ENCODE data around the gene GNA14. TPM values are rescaled to one million over a fixed set of nuclear protein-coding genes. Genes with fewer than 3 reads are reported as not detected.
"Not testable (repeated sequence)": the region's sequence is repeated elsewhere in the genome, so short reads cannot be mapped to it uniquely, and the experiment has no call there.

GNA14 gene
- total and polyA plus RNA-seq, 5 donors, result 2.5 to 5.2 (median 4.3) TPM

DNA sequence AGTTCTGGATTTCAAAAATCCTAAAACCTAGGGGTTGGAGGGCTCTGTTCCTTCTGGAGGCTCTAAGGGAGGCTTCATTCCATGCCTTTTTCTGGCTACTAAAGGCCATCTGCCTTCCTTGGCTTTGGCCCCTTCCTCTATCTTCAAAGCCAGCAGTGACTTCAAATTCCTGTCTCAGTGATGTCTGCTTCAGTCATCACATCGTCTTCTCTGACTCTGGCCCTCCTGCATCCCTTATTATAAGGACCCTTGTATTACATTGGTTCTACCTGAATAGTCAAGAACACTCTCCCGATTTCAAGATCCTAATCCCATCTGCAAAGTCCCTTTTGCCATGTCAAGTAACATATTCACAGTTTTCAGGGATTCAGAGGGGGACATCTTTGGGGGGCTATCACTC, 60.3 kb downstream of the GNA14 start:
- intact Hi-C loops (cut with DNase I), result no loop called here
- Histone ChIP-seq H3K4me1 (ENCODE audit: control insufficient read depth, insufficient read depth, low read length) (no peaks in the 10 kb centered on the region), H3K9me3 (ENCODE audit: control insufficient read depth, low read length) (no peaks in the 10 kb centered on the region), H3K27ac (ENCODE audit: low read length) (no peak overlapping the region), H3K27me3 (ENCODE audit: control insufficient read depth, insufficient read depth) (no peaks in the 10 kb centered on the region), H3K4me3 (ENCODE audit: low read length) (no peak overlapping the region)
- 42% methylated on average over 2 of the region's 2 CpGs for WGBS
- ATAC-seq (no peak), DNase-seq (no peak)

DNA sequence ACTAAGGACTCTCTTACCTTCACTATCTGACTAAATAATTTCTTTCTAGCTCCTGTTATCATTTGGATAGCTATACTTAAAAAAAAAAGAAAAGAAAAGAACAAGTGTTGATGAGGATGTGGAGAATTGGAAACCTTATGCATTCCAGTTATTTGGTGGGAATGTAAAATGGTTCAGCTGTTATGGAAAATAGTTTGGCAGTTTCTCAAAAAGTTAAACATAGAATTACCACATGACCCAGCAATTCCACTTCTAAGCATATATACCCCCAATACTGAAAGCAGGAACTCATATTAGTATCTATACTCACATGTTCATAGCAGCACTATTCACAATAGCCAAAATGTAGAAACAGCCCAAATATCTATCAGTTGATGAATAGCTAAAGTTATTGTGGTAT, 61.1 kb downstream of the GNA14 start:
- no peak for ATAC-seq
- DNase-seq, result no peak
- intact Hi-C loops (cut with DNase I), result no loop called here
- Histone ChIP-seq H3K4me1 (ENCODE audit: control insufficient read depth, insufficient read depth, low read length) (no peaks in the 10 kb centered on the region), H3K27ac (ENCODE audit: low read length) (no peak overlapping the region), H3K27me3 (ENCODE audit: control insufficient read depth, insufficient read depth) (no peaks in the 10 kb centered on the region), H3K9me3 (ENCODE audit: control insufficient read depth, low read length) (no peaks in the 10 kb centered on the region), H3K4me3 (ENCODE audit: low read length) (no peak overlapping the region)

DNA sequence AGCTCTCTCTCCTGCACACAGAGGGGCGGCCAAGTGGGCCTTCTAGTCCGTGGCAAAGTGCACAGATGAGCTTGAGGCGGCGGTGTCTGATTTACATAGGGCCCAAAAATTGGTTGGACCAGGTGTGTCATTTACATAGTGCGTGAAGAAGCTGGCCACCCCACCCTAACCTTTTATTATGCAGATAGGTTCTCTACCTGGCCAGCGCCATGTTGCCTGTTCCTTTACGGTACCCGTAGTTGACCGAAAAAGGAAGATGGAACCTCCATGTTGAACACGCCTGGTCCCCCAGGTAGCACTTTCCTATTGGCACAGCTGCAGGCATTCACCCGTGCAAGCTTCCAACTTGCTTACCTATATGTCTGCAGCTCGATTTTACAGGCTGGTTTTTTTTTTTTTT, 61.5 kb downstream of the GNA14 start:
- 93% methylated on average over 12 of the region's 12 CpGs for WGBS
- H3K4me3 ChIP-seq (ENCODE audit: low read length), result no peak overlapping the region
- no peak for ATAC-seq
- H3K4me1 ChIP-seq (ENCODE audit: control insufficient read depth, insufficient read depth, low read length), result no peaks in the 10 kb centered on the region
- no peaks in the 10 kb centered on the region for H3K27me3 ChIP-seq (ENCODE audit: control insufficient read depth, insufficient read depth)
- H3K9me3 ChIP-seq (ENCODE audit: control insufficient read depth, low read length), result no peaks in the 10 kb centered on the region
- H3K27ac ChIP-seq (ENCODE audit: low read length), result no peak overlapping the region
- DNase-seq, result no peak
- intact Hi-C loops (cut with DNase I), result no loop called here

DNA sequence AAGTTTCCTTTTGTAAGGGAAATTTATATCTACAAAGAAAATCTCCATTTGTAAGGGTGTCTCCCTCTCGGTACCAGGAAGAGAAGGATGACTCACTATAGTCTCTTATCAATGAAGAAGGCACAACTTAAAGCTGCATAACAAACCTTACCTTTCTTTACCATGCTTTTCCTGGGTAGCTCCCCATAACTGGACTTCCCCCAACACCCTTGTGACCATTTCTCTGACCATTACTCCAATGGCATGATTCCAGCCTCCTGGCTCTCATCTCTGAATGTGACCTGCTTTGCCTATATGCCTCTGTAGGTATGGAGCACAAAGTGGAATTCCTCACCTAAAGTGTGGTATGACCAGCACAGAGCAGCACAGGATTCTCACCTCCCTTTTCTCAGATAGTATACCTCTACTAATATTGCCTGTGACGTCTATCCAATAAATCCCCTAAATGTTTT, 62.8 kb downstream of the GNA14 start:
- intact Hi-C loops (cut with DNase I), result no loop called here
- H3K27ac ChIP-seq (ENCODE audit: low read length), result no peak overlapping the region
- ATAC-seq, result no peak

DNA sequence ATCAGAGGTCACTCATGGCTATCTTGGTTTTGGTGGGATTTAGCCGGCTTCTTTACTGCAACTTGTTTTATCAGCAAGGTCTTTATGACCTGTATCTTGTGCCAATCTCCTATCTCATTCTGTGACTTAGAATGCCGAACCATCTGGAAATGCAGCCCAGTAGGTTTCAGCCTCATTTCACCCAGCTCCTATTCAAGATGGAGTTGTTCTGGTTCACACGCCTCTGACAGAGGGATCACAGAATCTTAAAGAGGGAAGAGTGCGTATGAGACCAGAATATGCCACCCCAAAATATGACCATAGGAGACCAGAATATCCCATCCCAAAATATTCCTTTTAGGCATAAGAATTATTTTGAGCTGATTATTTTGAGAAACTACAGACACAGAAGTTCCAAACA, 63.2 kb downstream of the GNA14 start:
- H3K9me3 ChIP-seq (ENCODE audit: control insufficient read depth, low read length); H3K4me3 ChIP-seq (ENCODE audit: low read length); DNase-seq; H3K27me3 ChIP-seq (ENCODE audit: control insufficient read depth, insufficient read depth); H3K4me1 ChIP-seq (ENCODE audit: control insufficient read depth, insufficient read depth, low read length); intact Hi-C loops (cut with DNase I); ATAC-seq; H3K27ac ChIP-seq (ENCODE audit: low read length): not testable (repeated sequence)
- 83% methylated on average over 4 of the region's 4 CpGs for WGBS

More for the DNA sequence above, 62.8 kb downstream of the GNA14 start:
- Histone ChIP-seq H3K4me3 (ENCODE audit: low read length) (no peak overlapping the region), H3K4me1 (ENCODE audit: control insufficient read depth, insufficient read depth, low read length) (no peaks in the 10 kb centered on the region), H3K27me3 (ENCODE audit: control insufficient read depth, insufficient read depth) (no peaks in the 10 kb centered on the region), H3K9me3 (ENCODE audit: control insufficient read depth, low read length) (no peaks in the 10 kb centered on the region)
- WGBS, result 69% methylated on average over 2 of the region's 2 CpGs
- no peak for DNase-seq

DNA sequence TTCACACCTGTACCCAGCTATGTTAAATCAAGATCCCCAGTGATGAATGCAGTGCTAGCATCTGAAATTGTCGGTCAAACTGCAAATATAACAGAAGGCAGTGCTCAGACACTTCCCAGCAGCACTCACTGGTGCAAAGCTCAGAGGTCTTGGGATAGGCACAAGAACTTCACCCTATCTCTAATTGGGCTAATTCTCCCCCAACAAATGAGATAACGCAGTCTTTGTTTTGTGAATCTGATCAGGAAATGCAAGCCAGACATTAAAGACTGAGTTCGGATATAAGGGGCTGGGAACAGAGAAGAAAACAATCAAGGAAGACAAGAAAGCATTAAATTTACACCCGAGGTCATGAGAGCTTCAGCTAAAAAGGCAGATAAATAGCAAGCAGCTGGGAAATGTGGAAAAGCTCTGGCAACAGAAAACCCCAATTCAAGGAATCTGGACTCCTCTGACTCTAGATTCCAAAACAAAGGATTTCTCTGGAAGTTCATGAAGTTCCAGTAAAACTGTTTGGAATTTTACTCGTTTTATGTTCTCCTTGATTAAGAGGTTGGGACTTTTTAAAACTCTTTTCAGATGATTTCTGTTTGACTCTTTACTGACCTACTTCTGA, 65.1 kb downstream of the GNA14 start:
- Histone ChIP-seq H3K4me3 (ENCODE audit: low read length) (no peak overlapping the region), H3K4me1 (ENCODE audit: control insufficient read depth, insufficient read depth, low read length) (no peaks in the 10 kb centered on the region), H3K9me3 (ENCODE audit: control insufficient read depth, low read length) (no peaks in the 10 kb centered on the region), H3K27ac (ENCODE audit: low read length) (no peak overlapping the region), H3K27me3 (ENCODE audit: control insufficient read depth, insufficient read depth) (no peaks in the 10 kb centered on the region)
- WGBS, result 23% methylated on average over 5 of the region's 5 CpGs
- intact Hi-C loops (cut with DNase I), result no loop called here
- ATAC-seq (peak; percentile 40 to 63), DNase-seq (no peak)

DNA sequence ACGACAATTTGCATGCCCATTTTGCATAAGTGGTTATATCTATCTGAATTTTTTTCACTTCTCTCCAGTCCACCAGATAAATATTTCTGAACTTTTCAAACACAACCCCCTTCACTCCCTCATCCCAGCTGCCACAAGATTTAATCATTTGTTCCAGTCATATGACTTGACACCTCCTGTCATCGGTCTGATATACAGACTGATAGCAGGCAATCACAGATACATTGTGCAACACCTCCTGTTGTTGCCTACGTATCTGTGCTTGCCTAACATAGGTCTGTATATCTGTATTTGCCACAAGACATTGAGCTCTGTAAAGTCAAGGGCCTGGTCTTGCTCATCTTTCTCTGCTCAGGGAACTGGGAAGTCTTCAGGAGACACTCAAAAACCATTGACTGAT, 65.6 kb downstream of the GNA14 start:
- WGBS, result 62% methylated on average over 3 of the region's 3 CpGs
- Histone ChIP-seq H3K27me3 (ENCODE audit: control insufficient read depth, insufficient read depth) (no peaks in the 10 kb centered on the region), H3K4me3 (ENCODE audit: low read length) (no peak overlapping the region), H3K27ac (ENCODE audit: low read length) (no peak overlapping the region), H3K4me1 (ENCODE audit: control insufficient read depth, insufficient read depth, low read length) (no peaks in the 10 kb centered on the region), H3K9me3 (ENCODE audit: control insufficient read depth, low read length) (no peaks in the 10 kb centered on the region)
- ATAC-seq (no peak), DNase-seq (no peak)
- intact Hi-C loops (cut with DNase I), result no loop called here

DNA sequence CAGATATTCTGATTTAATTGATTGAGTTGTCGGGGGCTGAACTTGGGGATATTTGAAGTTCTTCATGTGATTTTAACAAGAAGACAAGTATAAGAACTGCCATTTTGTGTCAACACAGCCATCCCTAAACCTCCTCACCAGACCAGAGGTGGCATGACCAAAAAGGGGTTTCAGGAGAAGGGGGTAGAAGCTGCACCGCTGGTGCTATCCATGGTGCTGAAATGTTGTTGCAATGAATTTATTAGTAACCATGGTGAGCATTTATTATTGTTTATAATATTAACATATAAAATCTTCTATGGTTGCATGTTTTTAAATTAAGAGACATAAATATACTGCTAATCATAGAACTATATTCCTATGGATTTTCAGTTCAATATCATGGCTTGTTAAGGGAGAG, 72.3 kb downstream of the GNA14 start:
- Histone ChIP-seq H3K27me3 (ENCODE audit: control insufficient read depth, insufficient read depth) (no peaks in the 10 kb centered on the region), H3K4me1 (ENCODE audit: control insufficient read depth, insufficient read depth, low read length) (no peaks in the 10 kb centered on the region), H3K4me3 (ENCODE audit: low read length) (no peak overlapping the region), H3K27ac (ENCODE audit: low read length) (no peak overlapping the region), H3K9me3 (ENCODE audit: control insufficient read depth, low read length) (no peaks in the 10 kb centered on the region)
- DNase-seq (no peak), ATAC-seq (no peak)
- intact Hi-C loops (cut with DNase I), result no loop called here
- 59% methylated on average over 2 of the region's 2 CpGs for WGBS

DNA sequence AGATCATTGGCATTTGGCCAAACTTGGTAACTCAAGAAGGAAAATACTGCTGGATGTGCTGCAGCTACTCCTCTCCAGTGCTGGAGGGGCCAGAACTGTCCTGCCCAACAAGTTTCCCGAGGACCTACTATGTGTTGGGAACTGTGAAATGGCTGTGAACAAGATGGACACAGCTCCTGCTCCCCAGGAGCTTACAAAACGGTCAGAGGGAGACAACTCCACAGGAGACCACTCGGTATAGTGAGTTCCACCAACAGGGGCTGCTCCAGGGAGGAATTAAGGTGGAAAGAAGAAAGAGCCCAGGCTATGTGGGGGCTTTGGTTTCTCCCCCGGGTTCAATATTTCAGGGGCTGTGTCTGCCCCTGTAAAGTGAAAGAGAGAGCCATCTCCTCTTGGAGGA, 78.8 kb downstream of the GNA14 start:
- Histone ChIP-seq H3K4me1 (ENCODE audit: control insufficient read depth, insufficient read depth, low read length) (no peaks in the 10 kb centered on the region), H3K27ac (ENCODE audit: low read length) (no peak overlapping the region), H3K4me3 (ENCODE audit: low read length) (no peak overlapping the region), H3K9me3 (ENCODE audit: control insufficient read depth, low read length) (no peaks in the 10 kb centered on the region), H3K27me3 (ENCODE audit: control insufficient read depth, insufficient read depth) (no peaks in the 10 kb centered on the region)
- no peak for ATAC-seq
- DNase-seq, result no peak
- 76% methylated on average over 4 of the region's 4 CpGs for WGBS
- intact Hi-C loops (cut with DNase I), result no loop called here

DNA sequence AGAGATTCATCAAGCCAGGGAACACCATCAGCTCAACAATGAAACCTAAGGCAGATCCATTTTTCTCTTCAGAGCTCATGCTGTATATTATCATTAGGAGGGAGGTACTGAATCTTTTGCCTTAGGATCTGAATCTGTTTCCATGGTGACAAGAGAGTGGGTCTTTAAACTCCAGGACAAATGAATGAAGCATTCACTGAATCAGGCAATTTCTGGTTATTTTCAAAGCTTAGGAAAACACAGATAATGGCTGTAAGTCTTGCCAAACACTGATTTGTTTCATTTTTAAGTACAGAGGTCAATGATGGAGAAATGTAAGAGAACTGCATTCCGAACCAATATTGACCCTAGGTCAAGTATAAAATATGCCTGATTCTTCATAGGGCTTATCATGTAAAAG, 84.9 kb downstream of the GNA14 start:
- no peak overlapping the region for H3K27ac ChIP-seq (ENCODE audit: low read length)
- ATAC-seq, result peak in 1 of 2 donors; percentile 68

DNA sequence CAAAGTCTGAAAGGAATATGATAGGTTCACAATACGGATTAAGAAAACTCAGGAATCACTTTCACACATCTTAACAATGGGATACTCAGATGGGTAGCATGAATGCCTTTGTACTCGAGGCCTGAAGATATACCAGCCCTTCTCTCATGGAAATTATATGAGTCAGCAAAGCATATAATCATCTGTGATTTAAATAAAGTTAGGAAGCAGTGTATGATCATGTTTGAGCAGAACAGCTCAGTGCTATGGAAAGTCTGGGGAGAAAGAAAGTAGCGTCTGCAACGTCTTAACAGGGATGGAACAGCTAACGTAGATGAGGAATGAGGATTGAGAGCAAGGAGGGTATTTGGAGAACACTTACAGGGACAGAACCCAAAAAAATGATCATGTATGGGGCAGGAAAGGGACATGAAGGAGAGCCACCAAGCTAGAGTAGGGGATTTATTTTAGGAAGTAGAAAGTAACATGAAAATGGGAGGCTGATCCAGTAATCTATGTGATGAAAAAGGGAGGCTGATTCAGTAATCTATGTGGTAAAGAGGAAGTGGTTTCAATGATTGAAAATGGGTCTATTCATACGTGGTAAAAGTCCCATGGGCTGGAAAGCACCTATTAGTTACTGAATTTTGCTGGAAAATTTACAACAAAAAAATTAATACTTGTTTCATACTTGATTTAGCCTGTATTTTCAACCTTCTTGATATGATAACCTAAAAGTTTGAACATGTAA, 85.9 kb downstream of the GNA14 start:
- H3K27ac ChIP-seq (ENCODE audit: low read length), result no peak overlapping the region
- H3K27me3 ChIP-seq (ENCODE audit: control insufficient read depth, insufficient read depth), result no peaks in the 10 kb centered on the region
- no peaks in the 10 kb centered on the region for H3K4me1 ChIP-seq (ENCODE audit: control insufficient read depth, insufficient read depth, low read length)
- WGBS, result 78% methylated on average over 6 of the region's 6 CpGs
- no peak for DNase-seq
- no peak for ATAC-seq
- H3K4me3 ChIP-seq (ENCODE audit: low read length), result no peak overlapping the region
- no peaks in the 10 kb centered on the region for H3K9me3 ChIP-seq (ENCODE audit: control insufficient read depth, low read length)
- intact Hi-C loops (cut with DNase I), result no loop called here

More for the DNA sequence above, 84.9 kb downstream of the GNA14 start:
- Histone ChIP-seq H3K4me3 (ENCODE audit: low read length) (no peak overlapping the region), H3K9me3 (ENCODE audit: control insufficient read depth, low read length) (no peaks in the 10 kb centered on the region), H3K4me1 (ENCODE audit: control insufficient read depth, insufficient read depth, low read length) (no peaks in the 10 kb centered on the region), H3K27me3 (ENCODE audit: control insufficient read depth, insufficient read depth) (no peaks in the 10 kb centered on the region)
- WGBS, result 36% methylated on average over 1 of the region's 1 CpG
- intact Hi-C loops (cut with DNase I), result no loop called here
- DNase-seq, result no peak
